H9 (cell line): ENCODE data around the gene BCAS1. TPM values are rescaled to one million over a fixed set of nuclear protein-coding genes. Genes with fewer than 3 reads are reported as not detected.

Source experiments
- DNase-seq: peaks from one replicate; pipeline ENCODE4 v3.0.0-alpha.2; 2017
- H2AFZ ChIP-seq: one replicate; pipeline ENCODE4 v1.6.1; 2013; ENCODE audit warnings: mild to moderate bottlenecking, low read length, control low read depth, moderate library complexity
- H2AK5ac ChIP-seq: 2 replicates; pipeline ENCODE4 v1.6.1; 2013; ENCODE audit warnings: low read length, control low read depth, mixed read lengths; ENCODE audit not compliant: insufficient read length
- H2BK120ac ChIP-seq: one replicate; pipeline ENCODE4 v1.6.1; 2013; ENCODE audit warnings: low read depth, mild to moderate bottlenecking, low read length, control low read depth, inconsistent platforms; ENCODE audit not compliant: poor library complexity, severe bottlenecking
- H2BK12ac ChIP-seq: 2 replicates; pipeline ENCODE4 v1.6.1; 2013; ENCODE audit warnings: low read length, control low read depth, mixed read lengths, low read depth; ENCODE audit not compliant: insufficient read length
- H2BK15ac ChIP-seq: 2 replicates; pipeline ENCODE4 v1.6.1; 2013; ENCODE audit warnings: low read depth, low read length, control low read depth
- H2BK20ac ChIP-seq: one replicate; pipeline ENCODE4 v1.6.1; 2013; ENCODE audit warnings: low read depth, mild to moderate bottlenecking, low read length, control low read depth, inconsistent platforms; ENCODE audit not compliant: poor library complexity, severe bottlenecking
- H2BK5ac ChIP-seq: 2 replicates; pipeline ENCODE4 v1.6.1; 2013; ENCODE audit warnings: low read length, control low read depth, mixed read lengths; ENCODE audit not compliant: insufficient read length
- H3K14ac ChIP-seq: 2 replicates; pipeline ENCODE4 v1.6.1; 2013; ENCODE audit warnings: low read length, control low read depth; ENCODE audit not compliant: insufficient read depth
- H3K18ac ChIP-seq: 2 replicates; pipeline ENCODE4 v1.6.1; 2013; ENCODE audit warnings: low read depth, mild to moderate bottlenecking, mixed read lengths, low read length, control low read depth; ENCODE audit not compliant: insufficient read length
- H3K23ac ChIP-seq: 2 replicates; pipeline ENCODE4 v1.6.1; 2013; ENCODE audit warnings: low read length, control low read depth, mixed read lengths, low read depth; ENCODE audit not compliant: insufficient read length
- H3K23me2 ChIP-seq: 2 replicates; pipeline ENCODE4 v1.6.1; 2013; ENCODE audit warnings: low read depth, mild to moderate bottlenecking, mixed read lengths, low read length, control low read depth; ENCODE audit not compliant: insufficient read length, poor library complexity, severe bottlenecking
- H3K27ac ChIP-seq: 2 replicates; pipeline ENCODE4 v1.5.1; 2013; ENCODE audit warnings: low read length, control low read depth, mixed read lengths, low read depth; ENCODE audit not compliant: insufficient read length
- H3K27me3 ChIP-seq: 2 replicates; pipeline ENCODE4 v1.6.1; 2013; ENCODE audit warnings: low read length, control low read depth, inconsistent platforms; ENCODE audit not compliant: insufficient read depth
- H3K4ac ChIP-seq: 2 replicates; pipeline ENCODE4 v1.6.1; 2013; ENCODE audit warnings: low read depth, mild to moderate bottlenecking, control low read depth, inconsistent platforms, low read length, moderate library complexity
- H3K4me1 ChIP-seq: 2 replicates; pipeline ENCODE4 v1.6.1; 2013; ENCODE audit warnings: low read length, control low read depth, inconsistent platforms; ENCODE audit not compliant: insufficient read depth
- H3K4me2 ChIP-seq: 2 replicates; pipeline ENCODE4 v1.6.1; 2013; ENCODE audit warnings: low read length, control low read depth, mixed read lengths; ENCODE audit not compliant: insufficient read length, insufficient read depth
- H3K56ac ChIP-seq: 2 replicates; pipeline ENCODE4 v1.6.1; 2013; ENCODE audit warnings: low read depth, mild to moderate bottlenecking, mixed read lengths, low read length, control low read depth; ENCODE audit not compliant: insufficient read length
- H3K79me1 ChIP-seq: 2 replicates; pipeline ENCODE4 v1.6.1; 2013; ENCODE audit warnings: low read depth, mild to moderate bottlenecking, moderate library complexity, low read length, control low read depth, inconsistent platforms; ENCODE audit not compliant: insufficient read depth, poor library complexity, severe bottlenecking
- H3K79me2 ChIP-seq: 2 replicates; pipeline ENCODE4 v1.6.1; 2013; ENCODE audit warnings: low read length, control low read depth, inconsistent platforms; ENCODE audit not compliant: insufficient read depth
- H3K9ac ChIP-seq: 2 replicates; pipeline ENCODE4 v1.6.1; 2013; ENCODE audit warnings: low read length, control low read depth, mixed read lengths; ENCODE audit not compliant: insufficient read length; ENCODE audit errors: extremely low read depth
- H3K9me3 ChIP-seq: one replicate; pipeline ENCODE4 v1.6.1; 2013; ENCODE audit warnings: low read depth, low read length, inconsistent platforms; ENCODE audit not compliant: control insufficient read depth
- H3T11ph ChIP-seq: one replicate; pipeline ENCODE4 v1.6.1; 2013; ENCODE audit warnings: mild to moderate bottlenecking, low read length, control low read depth, inconsistent platforms
- H4K20me1 ChIP-seq: one replicate; pipeline ENCODE4 v1.6.1; 2013; ENCODE audit not compliant: control insufficient read depth, insufficient read length, insufficient read depth
- H4K5ac ChIP-seq: 2 replicates; pipeline ENCODE4 v1.6.1; 2013; ENCODE audit warnings: low read depth, mild to moderate bottlenecking, mixed read lengths, low read length, control low read depth; ENCODE audit not compliant: insufficient read length
- H4K8ac ChIP-seq: replicated peaks from 2 replicates; pipeline ENCODE4 v1.6.1; 2013; ENCODE audit warnings: low read length, control low read depth, mixed read lengths, low read depth; ENCODE audit not compliant: insufficient read length
- H4K91ac ChIP-seq: 2 replicates; pipeline ENCODE4 v1.6.1; 2013; ENCODE audit warnings: low read depth, mild to moderate bottlenecking, moderate library complexity, mixed read lengths, low read length, control low read depth; ENCODE audit not compliant: insufficient read length
- H3K27ac Mint-ChIP-seq, 3 experiments: 2 replicates in 2 of 3; 3 replicates in 1 of 3; pipeline ENCODE4 v1.8.0; 2020 to 2021; ENCODE audit warnings: mixed read lengths in 3 of 3, mild to moderate bottlenecking in 1 of 3, moderate library complexity in 1 of 3
- H3K27me3 Mint-ChIP-seq: 2 replicates; pipeline ENCODE4 v1.8.0; 2021; ENCODE audit warnings: low read depth, mild to moderate bottlenecking, moderate library complexity, mixed read lengths
- H3K36me3 Mint-ChIP-seq, 3 experiments: 2 replicates in 2 of 3; 3 replicates in 1 of 3; pipeline ENCODE4 v1.8.0; 2020 to 2021; ENCODE audit warnings: low read depth in 3 of 3, mixed read lengths in 3 of 3; ENCODE audit not compliant: insufficient read depth in 1 of 3
- H3K4me1 Mint-ChIP-seq, 2 experiments: 2 replicates each; pipeline ENCODE4 v1.8.0; 2020; ENCODE audit warnings: mixed read lengths in 2 of 2
- H3K4me3 Mint-ChIP-seq, 2 experiments: 2 replicates in 1 of 2; 3 replicates in 1 of 2; pipeline ENCODE4 v1.8.0; 2020 to 2021; ENCODE audit warnings: mild to moderate bottlenecking in 2 of 2, mixed read lengths in 2 of 2, moderate library complexity in 1 of 2
- H3K9me3 Mint-ChIP-seq, 2 experiments: 2 replicates in 1 of 2; 3 replicates in 1 of 2; pipeline ENCODE4 v1.8.0; 2020; ENCODE audit warnings: mild to moderate bottlenecking in 2 of 2, mixed read lengths in 2 of 2, moderate library complexity in 1 of 2
- CTCF ChIP-seq: fragments of 200-600 bp; sonication (generic); conservative IDR thresholded peaks from 3 replicates; pipeline ENCODE4 v1.8.0; 2021; ENCODE audit warnings: antibody characterized with exemption, mild to moderate bottlenecking
- WGBS: extraction: QIAGEN DNeasy Blood & Tissue Kit; methylation state at CpG from one replicate; pipeline ENCODE4 v1.1.7; 2013; ENCODE audit warnings: missing lambda C conversion rate, low lambda C conversion rate, mixed read lengths; ENCODE audit not compliant: insufficient read length; ENCODE audit errors: extremely low coverage; 5-methylcytosine and 5-hydroxymethylcytosine counted together
- total RNA-seq: library from RNA; stranded (reverse); gene quantifications from 2 replicates; pipeline ENCODE4 v1.2.1, GENCODE V29; 2021

Gene BCAS1
- total RNA-seq, 1 experiment from 2014 or later: 0.15 TPM

GRCh38 chr20:53964501-53965253, 105.7 kb downstream of the BCAS1 start:
- H3K79me1 ChIP-seq: no peaks in the 10 kb centered on the region
- H2BK120ac ChIP-seq: no peak overlapping the region
- WGBS: no CpG with 5 or more reads among the region's 4 CpGs
- H3K9me3 Mint-ChIP-seq: peaks cover 0 to 2% of the 10 kb centered on the region in 2 experiments; a peak in 1 of 5 replicates
- H3K79me2 ChIP-seq: no peaks in the 10 kb centered on the region
- H2BK15ac ChIP-seq: no peak overlapping the region
- H2BK20ac ChIP-seq: no peak overlapping the region
- TF ChIP-seq CTCF: no peak
- no peak overlapping the region for H3K14ac ChIP-seq
- H2AK5ac ChIP-seq: no peak overlapping the region
- H3K9ac ChIP-seq: no peak overlapping the region
- H3K18ac ChIP-seq: no peak overlapping the region
- no peak overlapping the region for H3K4me3 Mint-ChIP-seq
- H3K27ac ChIP-seq: no peak overlapping the region
- no peak overlapping the region for H2AFZ ChIP-seq
- peaks cover 6 to 8% of the 10 kb centered on the region in 2 experiments; a peak in 3 of 4 replicates for H3K4me1 Mint-ChIP-seq
- no peaks in the 10 kb centered on the region for H3K36me3 Mint-ChIP-seq
- H3K23ac ChIP-seq: no peak overlapping the region
- H3K4me1 ChIP-seq: peaks cover 3% of the 10 kb centered on the region; the same call in 1 of the 2 replicates
- H4K20me1 ChIP-seq: no peaks in the 10 kb centered on the region
- no peak overlapping the region for H3T11ph ChIP-seq
- H4K5ac ChIP-seq: no peak overlapping the region
- no peak overlapping the region for H4K91ac ChIP-seq
- no peak overlapping the region for H2BK5ac ChIP-seq
- H3K23me2 ChIP-seq: no peaks in the 10 kb centered on the region
- no peak overlapping the region for H3K4me2 ChIP-seq
- no peak overlapping the region for H4K8ac ChIP-seq
- no peaks in the 10 kb centered on the region for H3K27me3 ChIP-seq
- H2BK12ac ChIP-seq: no peak overlapping the region
- H3K27me3 Mint-ChIP-seq: no peaks in the 10 kb centered on the region
- no peaks in the 10 kb centered on the region for H3K9me3 ChIP-seq
- no peak overlapping the region for H3K27ac Mint-ChIP-seq
- no peak overlapping the region for H3K4ac ChIP-seq
- no peak overlapping the region for H3K56ac ChIP-seq
- no peak for DNase-seq
